HCT116 (cell line): ENCODE results near the gene PRKAR1A. TPM values are rescaled to one million over a fixed set of nuclear protein-coding genes. Genes with fewer than 3 reads are reported as not detected.

Experiments used
- ATAC-seq: fragments of 200-7000 bp; cut with Tn5 transposase; 2 replicates; pipeline ENCODE4 v1.9.1; 2020; ENCODE audit warnings: mild to moderate bottlenecking, moderate library complexity
- BruUV-seq: library from RNA; stranded (reverse); fragments of 400-500 nt; replicated peaks from 2 replicates; lab custom pipeline; 2021; lab: Mats Ljungman, UMichigan
- CTCF ChIA-PET: fragments of 300-600 bp; sonication (Branson Sonifier 250); formaldehyde crosslinking; loops from one replicate; lab custom pipeline; 2021; ENCODE audit warnings: antibody characterized with exemption; lab: Charles Lee
- POLR2A ChIA-PET: fragments of 300-600, 350-600 bp; sonication (Branson Sonifier 250); formaldehyde crosslinking; loops from one replicate; lab custom pipeline; 2021; ENCODE audit warnings: antibody characterized with exemption; lab: Charles Lee
- RAD21 ChIA-PET, 2 experiments: fragments of 300-600 bp; sonication (Branson Sonifier 250); formaldehyde crosslinking; loops; one replicate each; lab custom pipeline; 2023; ENCODE audit warnings: low total read pairs in 2 of 2; ENCODE audit not compliant: uncharacterized antibody in 2 of 2, unreplicated experiment in 2 of 2, low non-redundant PET in 1 of 2; lab: Charles Lee
- DNase-seq: peaks from one replicate; pipeline ENCODE4 v3.0.0-alpha.2; 2010; ENCODE audit warnings: low read depth, low spot score
- H2AFZ ChIP-seq: fragments of 200-600 bp; shearing (Covaris generic), sonication (generic); 2 replicates; pipeline ENCODE4 v1.6.1; 2017; ENCODE audit warnings: low read depth, mixed run types, mixed read lengths, antibody characterized with exemption, low read length; ENCODE audit not compliant: poor library complexity, severe bottlenecking
- H3K27ac ChIP-seq: 2 replicates; pipeline ENCODE4 v1.5.1; 2012; ENCODE audit warnings: low read depth, low read length
- H3K27me3 ChIP-seq: fragments of 200-600 bp; sonication (generic); 2 replicates; pipeline ENCODE4 v1.6.1; 2016; ENCODE audit warnings: mixed run types, low read length, mixed read lengths; ENCODE audit not compliant: insufficient read depth
- H3K36me3 ChIP-seq, 2 experiments: fragments of 200-500 bp in 1 of 2; fragments of 200-600 bp in 1 of 2; sonication (Bioruptor generic) in 1 of 2; sonication (generic) in 1 of 2; 2 replicates each; pipeline versions ENCODE4 v1.5.1 to v1.6.1; 2014 to 2016; ENCODE audit warnings: low read length in 2 of 2, inconsistent platforms in 1 of 2, mixed read lengths in 1 of 2, mixed run types in 1 of 2; ENCODE audit not compliant: insufficient read depth in 2 of 2, control insufficient read depth in 1 of 2
- H3K4me1 ChIP-seq, 2 experiments: fragments of 200-600 bp in 1 of 2; sonication (generic) in 1 of 2; 2 replicates each; pipeline versions ENCODE4 v1.5.1 to v1.6.1; 2012 to 2017; ENCODE audit warnings: low read length in 2 of 2, inconsistent platforms in 1 of 2, mild to moderate bottlenecking in 1 of 2, mixed read lengths in 1 of 2, mixed run types in 1 of 2, moderate library complexity in 1 of 2; ENCODE audit not compliant: insufficient read depth in 2 of 2, control insufficient read depth in 1 of 2
- H3K4me2 ChIP-seq: fragments of 200-600 bp; sonication (generic); 2 replicates; pipeline ENCODE4 v1.6.1; 2017; ENCODE audit warnings: mixed run types, low read length, mixed read lengths
- H3K4me3 ChIP-seq, 2 experiments: fragments of 200-600 bp in 1 of 2; sonication (generic) in 1 of 2; replicated peaks in 1 of 2; 2 replicates each; pipeline ENCODE4 v1.5.1; 2011 to 2016; ENCODE audit warnings: low read length in 2 of 2, control low read depth in 1 of 2, low read depth in 1 of 2, mild to moderate bottlenecking in 1 of 2, mixed read lengths in 1 of 2, mixed run types in 1 of 2
- H3K79me2 ChIP-seq: fragments of 200-600 bp; sonication (generic); 2 replicates; pipeline ENCODE4 v1.6.1; 2017; ENCODE audit warnings: mild to moderate bottlenecking, mixed run types, low read length, moderate library complexity, mixed read lengths; ENCODE audit not compliant: insufficient read depth
- H3K9ac ChIP-seq: fragments of 200-600 bp; sonication (generic); 2 replicates; pipeline ENCODE4 v1.6.1; 2016; ENCODE audit warnings: low read length, mixed read lengths
- H3K9me2 ChIP-seq: fragments of 200-600 bp; sonication (generic), shearing (Covaris generic); 2 replicates; pipeline ENCODE4 v1.6.1; 2017; ENCODE audit warnings: mixed run types, mild to moderate bottlenecking, moderate library complexity; ENCODE audit not compliant: insufficient read depth
- H3K9me3 ChIP-seq, 2 experiments: fragments of 200-500 bp in 1 of 2; fragments of 200-600 bp in 1 of 2; sonication (Bioruptor generic) in 1 of 2; sonication (generic) in 1 of 2; 2 replicates each; pipeline ENCODE4 v1.6.1; 2014 to 2017; ENCODE audit warnings: low read length in 2 of 2, mixed read lengths in 2 of 2, inconsistent platforms in 1 of 2, low read depth in 1 of 2, mild to moderate bottlenecking in 1 of 2, mixed run types in 1 of 2, moderate library complexity in 1 of 2; ENCODE audit not compliant: control insufficient read depth in 1 of 2, insufficient read depth in 1 of 2
- H4K20me1 ChIP-seq: fragments of 200-600 bp; sonication (generic), shearing (Covaris generic); 2 replicates; pipeline ENCODE4 v1.6.1; 2017; ENCODE audit warnings: mixed run types, mild to moderate bottlenecking, moderate library complexity; ENCODE audit not compliant: insufficient read depth
- JUND ChIP-seq: IDR thresholded peaks from 2 replicates; pipeline ENCODE4 v1.6.1; 2012
- POLR2A ChIP-seq: IDR thresholded peaks from 2 replicates; pipeline ENCODE4 v1.7.0; 2011; ENCODE audit warnings: borderline replicate concordance; ENCODE audit not compliant: insufficient read depth, insufficient read length; ENCODE audit errors: extremely low read depth
- RAD21 ChIP-seq: IDR thresholded peaks from 2 replicates; pipeline ENCODE4 v1.6.1; 2012; ENCODE audit warnings: low read depth, mild to moderate bottlenecking
- SIN3A ChIP-seq: IDR thresholded peaks from 2 replicates; pipeline ENCODE4 v1.6.1; 2012; ENCODE audit warnings: low read depth
- ZNF274 ChIP-seq: fragments of 200-500 bp; sonication (Bioruptor generic); IDR thresholded peaks from 2 replicates; pipeline ENCODE4 v1.6.1; 2014; ENCODE audit warnings: mild to moderate bottlenecking, low read depth, low read length, inconsistent platforms
- intact Hi-C: fragments of 100-400 bp; cut with micrococcal nuclease; formaldehyde crosslinking; loops from 2 replicates; pipeline ENCODE4 v1.10.0; 2022
- total RNA-seq: library from RNA; stranded (reverse); gene quantifications from one replicate; pipeline ENCODE4 v1.2.1, GENCODE V29; 2021; ENCODE audit not compliant: unreplicated experiment
- TF ChIP-seq, protein P1 (sequence below): IDR thresholded peaks from 2 replicates; pipeline ENCODE4 v1.6.1; 2011; ENCODE audit warnings: mild to moderate bottlenecking, low read length, moderate library complexity; ENCODE audit not compliant: insufficient replicate concordance; ENCODE audit errors: extremely low read depth
- TF ChIP-seq, protein P2 (sequence below): IDR thresholded peaks from 2 replicates; pipeline ENCODE4 v1.6.1; 2012

Gene PRKAR1A
- total RNA-seq, 1 experiment from 2014 or later: 295 TPM

DNA sequence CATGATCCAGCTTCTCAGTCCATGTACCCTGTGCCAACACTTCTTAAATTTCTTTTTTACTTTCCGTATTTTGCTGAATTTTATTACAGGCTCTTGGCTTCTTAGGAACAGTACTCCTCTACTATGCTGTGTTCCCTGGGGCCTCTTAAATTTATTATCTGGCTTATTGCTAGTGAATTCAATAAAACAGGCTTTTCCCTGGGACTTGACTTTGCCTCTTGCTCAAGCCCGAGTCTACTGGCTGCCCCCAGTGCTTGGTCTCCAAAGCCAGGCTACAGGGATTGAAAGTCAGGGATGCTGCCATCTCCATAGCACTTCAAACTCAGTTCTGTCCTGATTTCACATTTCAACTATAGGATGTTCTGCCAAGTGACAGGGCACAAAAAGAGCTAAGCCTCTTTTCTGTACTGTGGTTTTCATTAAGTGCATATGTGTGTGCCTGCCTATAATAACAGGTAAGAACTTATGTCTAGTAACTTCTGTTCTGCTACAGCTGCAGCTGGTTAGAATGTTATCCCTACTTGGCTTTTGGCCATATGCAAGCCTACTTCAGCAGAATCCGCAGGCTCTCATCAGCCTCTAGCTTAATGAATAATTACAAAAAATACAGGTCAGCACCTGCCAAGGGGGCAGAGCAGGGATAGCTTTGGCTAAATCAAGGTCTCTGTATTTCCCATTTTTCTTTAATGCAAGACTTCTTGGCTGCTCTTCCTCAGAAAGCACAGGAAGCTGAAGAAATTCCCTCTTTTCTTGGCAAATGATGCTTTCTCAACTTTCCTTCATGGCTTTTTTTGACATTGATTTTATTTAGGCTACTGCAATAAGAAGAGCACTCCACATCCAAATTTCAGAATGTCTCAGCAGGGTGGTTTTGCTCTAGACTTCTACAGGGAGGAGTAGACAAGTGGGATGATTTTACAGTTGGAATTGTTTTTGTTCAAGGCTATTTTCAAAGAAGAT lies 80.7 kb downstream of the PRKAR1A start:
- no peak overlapping the region for H3K27ac ChIP-seq
- no peaks in the 10 kb centered on the region for H3K79me2 ChIP-seq
- H3K9ac ChIP-seq: no peak overlapping the region
- H4K20me1 ChIP-seq: no peaks in the 10 kb centered on the region
- DNase-seq (no peak), ATAC-seq (no peak)
- H3K4me3 ChIP-seq: no peak overlapping the region
- no peaks in the 10 kb centered on the region for H3K9me3 ChIP-seq
- no peaks in the 10 kb centered on the region for H3K27me3 ChIP-seq
- intact Hi-C loops: no loop called here
- H3K4me1 ChIP-seq: no peaks in the 10 kb centered on the region
- no TSS peak for BruUV-seq
- TF ChIP-seq, protein P1, sequence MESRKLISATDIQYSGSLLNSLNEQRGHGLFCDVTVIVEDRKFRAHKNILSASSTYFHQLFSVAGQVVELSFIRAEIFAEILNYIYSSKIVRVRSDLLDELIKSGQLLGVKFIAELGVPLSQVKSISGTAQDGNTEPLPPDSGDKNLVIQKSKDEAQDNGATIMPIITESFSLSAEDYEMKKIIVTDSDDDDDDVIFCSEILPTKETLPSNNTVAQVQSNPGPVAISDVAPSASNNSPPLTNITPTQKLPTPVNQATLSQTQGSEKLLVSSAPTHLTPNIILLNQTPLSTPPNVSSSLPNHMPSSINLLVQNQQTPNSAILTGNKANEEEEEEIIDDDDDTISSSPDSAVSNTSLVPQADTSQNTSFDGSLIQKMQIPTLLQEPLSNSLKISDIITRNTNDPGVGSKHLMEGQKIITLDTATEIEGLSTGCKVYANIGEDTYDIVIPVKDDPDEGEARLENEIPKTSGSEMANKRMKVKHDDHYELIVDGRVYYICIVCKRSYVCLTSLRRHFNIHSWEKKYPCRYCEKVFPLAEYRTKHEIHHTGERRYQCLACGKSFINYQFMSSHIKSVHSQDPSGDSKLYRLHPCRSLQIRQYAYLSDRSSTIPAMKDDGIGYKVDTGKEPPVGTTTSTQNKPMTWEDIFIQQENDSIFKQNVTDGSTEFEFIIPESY: no peak
- TF ChIP-seq POLR2A (no peak), SIN3A (no peak), ZNF274 (no peak), RAD21 (no peak), JUND (no peak)
- TF ChIP-seq, protein P2, sequence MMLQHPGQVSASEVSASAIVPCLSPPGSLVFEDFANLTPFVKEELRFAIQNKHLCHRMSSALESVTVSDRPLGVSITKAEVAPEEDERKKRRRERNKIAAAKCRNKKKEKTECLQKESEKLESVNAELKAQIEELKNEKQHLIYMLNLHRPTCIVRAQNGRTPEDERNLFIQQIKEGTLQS: no peak
- no peak overlapping the region for H2AFZ ChIP-seq
- no peak overlapping the region for H3K4me2 ChIP-seq
- CTCF ChIA-PET: interaction anchor here (1.1 to 1.3 kb wide), 2 partner anchors 21 kb away, joined by 3 to 6 read pairs; no protein-coding TSS in a partner anchor
- RAD21 ChIA-PET: no interaction called here
- POLR2A ChIA-PET: no interaction called here
- H3K36me3 ChIP-seq: no peaks in the 10 kb centered on the region
- no peaks in the 10 kb centered on the region for H3K9me2 ChIP-seq
